AML-193 (cell line): ENCODE data around the gene RABL2A.
"Not testable (repeated sequence)": the region's sequence is repeated elsewhere in the genome, so short reads cannot be mapped to it uniquely, and the experiment has no call there.

Source experiments
- DNase-seq, 2 experiments: peaks; one replicate each; lab custom pipeline; 2025; lab: John Stamatoyannopoulos, UW

Gene RABL2A

DNA sequence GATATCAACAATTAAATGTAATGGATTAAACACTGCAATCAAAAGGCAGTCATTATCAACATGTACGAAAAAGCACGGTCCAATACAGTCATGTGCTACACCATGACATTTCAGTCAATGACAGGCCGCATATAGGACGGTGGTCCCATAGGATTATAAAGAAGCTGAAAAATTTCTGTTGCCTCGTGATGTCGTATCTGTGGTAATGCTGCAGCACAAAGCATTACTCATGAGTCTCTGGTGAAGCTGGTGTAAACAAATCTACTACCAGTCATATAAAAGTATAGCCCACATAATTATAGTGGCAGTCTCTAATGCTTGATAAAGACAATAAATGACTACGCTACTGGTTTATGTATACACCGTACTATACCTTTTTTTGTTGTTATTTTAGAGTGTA, 58.4 kb downstream of the RABL2A start:
- DNase-seq, result no peak

- no peak for DNase-seq
These were observed 59.5 kb downstream of the RABL2A start for GRCh38 chr2:113686537-113686936.

DNA sequence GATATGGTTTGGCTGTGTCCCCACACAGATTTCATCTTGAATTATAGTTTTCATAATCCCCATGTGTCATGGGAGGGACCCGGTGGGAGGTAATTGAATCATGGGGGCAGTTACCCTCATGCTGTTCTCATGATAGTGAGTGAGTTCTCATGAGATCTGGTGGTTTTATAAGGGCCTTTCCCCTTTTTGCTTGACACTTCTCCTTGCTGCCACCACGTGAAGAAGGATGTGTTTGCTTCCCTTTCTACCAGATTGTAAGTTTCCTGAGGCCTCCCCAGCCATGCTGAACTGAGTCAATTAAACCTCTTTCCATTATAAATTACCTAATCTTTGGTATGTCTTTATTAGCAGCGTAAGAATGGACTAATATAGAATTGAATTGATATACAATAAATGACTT, 63.8 kb downstream of the RABL2A start:
- not testable (repeated sequence) for DNase-seq
